Duodenal mucosa (tissue), 2 donors: ENCODE data around the gene GALE.
"Not testable (repeated sequence)": the region's sequence is repeated elsewhere in the genome, so short reads cannot be mapped to it uniquely, and the experiment has no call there.

Experiments
- H3K27ac ChIP-seq: one replicate; pipeline ENCODE4 v1.7.0; 2013; ENCODE audit warnings: low read depth, low read length
- H3K27me3 ChIP-seq, 2 donors: one replicate each; pipeline ENCODE4 v1.7.0; 2013; ENCODE audit warnings: low read length in 2 of 2, control low read depth in 1 of 2; ENCODE audit not compliant: insufficient read depth in 2 of 2, control insufficient read depth in 1 of 2
- H3K36me3 ChIP-seq, 2 donors: one replicate each; pipeline ENCODE4 v1.7.0; 2013; ENCODE audit warnings: low read length in 2 of 2, control low read depth in 1 of 2; ENCODE audit not compliant: insufficient read depth in 2 of 2, control insufficient read depth in 1 of 2
- H3K4me1 ChIP-seq, 2 donors: one replicate each; pipeline ENCODE4 v1.7.0; 2013; ENCODE audit warnings: low read length in 2 of 2, control low read depth in 1 of 2; ENCODE audit not compliant: insufficient read depth in 2 of 2, control insufficient read depth in 1 of 2
- H3K4me3 ChIP-seq, 2 donors: one replicate each; pipeline ENCODE4 v1.7.0; 2013; ENCODE audit warnings: low read length in 2 of 2, low read depth in 1 of 2
- H3K9ac ChIP-seq, 2 donors: one replicate each; pipeline ENCODE4 v1.7.0; 2013; ENCODE audit warnings: low read length in 2 of 2, low read depth in 1 of 2
- H3K9me3 ChIP-seq, 2 donors: one replicate each; pipeline ENCODE4 v1.7.0; 2013; ENCODE audit warnings: low read length in 2 of 2, control low read depth in 1 of 2; ENCODE audit not compliant: control insufficient read depth in 1 of 2

Gene GALE

DNA sequence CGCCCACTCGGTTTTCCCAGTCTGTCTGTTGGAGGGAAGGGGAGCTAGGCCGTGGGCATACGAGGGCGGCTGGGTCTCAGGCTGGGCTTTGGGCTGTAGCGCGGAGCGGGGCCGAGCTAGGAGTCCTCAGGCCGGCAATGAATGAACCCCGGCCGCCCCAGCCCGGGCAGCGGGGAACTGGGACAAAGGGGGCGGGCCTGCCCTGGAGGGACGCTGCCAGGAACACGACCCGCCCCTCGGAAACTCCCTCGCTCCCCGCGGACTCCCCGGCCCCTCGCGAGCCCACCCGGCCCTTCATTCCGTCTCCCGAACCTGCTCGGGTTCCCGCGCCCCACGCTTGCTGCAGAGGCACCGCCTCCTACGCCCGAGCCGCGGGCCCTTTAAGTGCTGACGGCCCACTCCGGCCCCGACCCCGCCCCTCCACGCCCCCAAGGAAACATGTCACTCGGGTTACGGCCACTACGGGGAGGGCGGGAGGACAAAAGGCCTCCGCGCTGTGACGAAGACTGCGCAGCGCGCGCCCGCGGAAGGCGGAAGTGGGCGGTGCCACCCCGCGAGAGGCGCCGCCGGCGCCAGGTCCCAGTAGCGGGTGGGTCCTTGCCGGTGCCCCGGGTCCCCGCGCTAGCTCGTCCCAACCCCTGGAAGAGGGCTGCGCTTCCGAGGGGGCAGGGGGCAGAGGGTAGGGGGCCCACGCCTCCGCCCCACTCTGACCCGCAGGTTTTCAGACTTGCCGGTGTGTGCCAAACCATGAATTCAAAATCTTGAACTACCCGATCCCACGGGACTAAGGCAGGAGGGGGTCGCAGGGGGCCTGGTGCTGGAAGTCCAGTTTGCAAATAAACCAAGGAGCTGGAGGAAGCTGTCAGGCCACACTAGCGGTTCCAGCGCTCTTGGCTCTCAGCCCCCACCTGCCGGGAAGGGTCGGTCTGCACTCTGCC is at the start of gene GALE:
Gene GALE, minus strand, starts transcription at position 355 of the 938 bp plus-strand sequence. CDS start 1,747 bp downstream, outside the sequence.
- Histone ChIP-seq H3K4me1 (peaks cover 25 to 36% of the 10 kb centered on the region in 2 donors), H3K27me3 (no peaks in the 10 kb centered on the region), H3K4me3 (peak within 1 kb of the TSS; percentile 88 to 89), H3K36me3 (peaks cover 13 to 48% of the 10 kb centered on the region in 2 donors), H3K27ac (peak within 1 kb of the TSS; percentile 96), H3K9me3 (no peaks in the 10 kb centered on the region), H3K9ac (peak within 1 kb of the TSS; percentile 87 to 94)

DNA sequence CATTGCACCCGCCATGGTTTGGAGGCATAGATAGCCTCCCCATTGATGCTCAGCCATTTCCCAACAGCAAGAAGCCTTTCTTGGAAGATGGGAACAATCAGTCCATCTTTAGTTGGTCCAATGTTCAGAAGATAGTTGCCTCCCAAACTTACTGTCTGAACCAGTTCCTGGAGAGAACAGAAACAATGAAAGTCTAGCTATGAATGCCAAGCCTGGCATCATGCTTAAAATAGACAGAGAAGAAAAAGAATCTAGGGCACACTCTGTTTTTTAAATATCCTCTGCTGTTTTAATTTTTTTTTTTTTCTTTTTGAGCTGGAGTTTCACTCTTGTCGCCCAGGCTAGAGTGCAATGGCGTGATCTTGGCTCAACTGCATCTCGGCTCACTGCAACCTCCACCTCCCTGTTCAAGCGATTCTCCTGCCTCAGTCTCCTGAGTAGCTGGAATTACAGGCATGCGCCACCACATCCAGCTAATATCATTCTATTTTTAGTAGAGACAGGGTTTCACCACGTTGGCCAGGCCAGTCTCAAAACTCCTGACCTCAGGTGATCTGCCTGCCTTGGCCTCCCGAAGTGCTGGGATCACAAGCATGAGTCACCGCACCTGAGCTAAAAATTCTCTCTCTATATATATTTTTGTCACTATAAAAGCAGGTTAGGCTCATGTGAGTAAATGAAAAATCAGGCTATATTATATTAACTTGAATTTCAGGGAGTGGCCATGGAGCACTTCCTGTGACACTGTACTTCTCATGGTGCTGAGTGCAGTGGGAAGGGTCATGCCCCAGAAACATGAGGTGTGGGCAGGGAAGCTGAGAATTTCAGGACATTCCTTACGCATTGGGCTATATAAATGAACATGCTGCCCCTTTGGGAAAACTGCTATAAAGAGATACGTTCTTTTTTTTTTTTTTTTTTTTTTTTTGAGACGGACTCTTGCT is 48.4 kb upstream of the GALE start:
- no peaks in the 10 kb centered on the region for H3K4me1 ChIP-seq
- peaks cover 27 to 32% of the 10 kb centered on the region in 2 donors for H3K36me3 ChIP-seq
- peaks cover 0 to 4% of the 10 kb centered on the region in 2 donors for H3K9me3 ChIP-seq
- H3K27me3 ChIP-seq = no peaks in the 10 kb centered on the region
- H3K4me3 ChIP-seq = no peak overlapping the region
- H3K27ac ChIP-seq = no peak overlapping the region
- H3K9ac ChIP-seq = no peak overlapping the region

DNA sequence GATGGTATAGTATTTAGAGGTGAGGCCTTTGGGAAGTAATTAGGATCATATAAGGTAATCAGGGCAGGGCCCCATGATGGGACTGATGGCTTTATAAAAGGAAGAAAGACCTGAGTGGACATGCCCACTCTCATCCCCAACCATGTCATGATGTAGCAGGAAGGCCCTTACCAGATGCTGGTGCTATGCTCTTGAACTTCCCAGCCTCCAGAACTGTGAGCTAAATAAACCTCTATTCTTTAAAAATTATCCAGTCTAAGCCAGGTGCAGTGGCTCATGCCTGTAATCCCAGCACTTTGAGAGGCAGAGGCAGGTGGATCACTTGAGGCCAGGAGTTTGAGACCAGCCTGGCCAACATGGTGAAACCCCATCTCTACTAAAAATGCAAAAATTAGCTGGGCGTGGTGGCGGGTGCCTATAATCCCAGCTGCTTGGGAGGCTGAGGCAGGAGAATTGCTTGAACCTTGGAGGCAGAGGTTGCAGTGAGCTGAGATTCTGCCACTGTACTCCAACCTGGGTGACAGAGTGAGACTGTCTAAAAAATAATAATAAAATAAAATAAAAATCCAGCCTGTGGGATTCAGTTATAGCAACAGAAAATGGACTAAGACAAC is 47.0 kb upstream of the GALE start:
- not testable (repeated sequence) for H3K4me1 ChIP-seq, H3K4me3 ChIP-seq, H3K9me3 ChIP-seq, H3K27me3 ChIP-seq, H3K9ac ChIP-seq, H3K27ac ChIP-seq
- H3K36me3 ChIP-seq = peaks cover 27 to 32% of the 10 kb centered on the region in 2 donors

DNA sequence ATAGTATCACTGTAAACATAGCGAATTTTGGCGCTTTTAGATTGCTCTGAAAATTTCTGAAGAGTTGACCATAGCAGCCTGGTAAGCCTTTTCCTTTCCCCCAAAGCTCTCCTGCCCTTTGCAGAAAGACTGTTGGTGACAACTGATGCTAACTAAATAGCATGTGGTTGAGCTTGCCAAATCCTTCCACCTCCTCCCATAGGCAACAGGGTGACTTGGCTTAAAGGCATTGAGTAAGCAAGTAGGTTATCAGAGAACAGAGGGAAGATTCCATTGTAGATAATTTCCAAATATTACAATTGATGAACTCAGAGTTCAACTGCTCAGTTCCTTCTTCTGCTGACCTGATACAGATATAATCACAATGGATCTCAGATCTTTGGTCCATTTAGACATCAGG is 44.6 kb upstream of the GALE start:
- Histone ChIP-seq H3K36me3 (peaks cover 24 to 29% of the 10 kb centered on the region in 2 donors), H3K4me3 (no peak overlapping the region), H3K27ac (no peak overlapping the region), H3K4me1 (no peaks in the 10 kb centered on the region), H3K9me3 (peaks cover 0 to 4% of the 10 kb centered on the region in 2 donors), H3K27me3 (no peaks in the 10 kb centered on the region), H3K9ac (no peak overlapping the region)

DNA sequence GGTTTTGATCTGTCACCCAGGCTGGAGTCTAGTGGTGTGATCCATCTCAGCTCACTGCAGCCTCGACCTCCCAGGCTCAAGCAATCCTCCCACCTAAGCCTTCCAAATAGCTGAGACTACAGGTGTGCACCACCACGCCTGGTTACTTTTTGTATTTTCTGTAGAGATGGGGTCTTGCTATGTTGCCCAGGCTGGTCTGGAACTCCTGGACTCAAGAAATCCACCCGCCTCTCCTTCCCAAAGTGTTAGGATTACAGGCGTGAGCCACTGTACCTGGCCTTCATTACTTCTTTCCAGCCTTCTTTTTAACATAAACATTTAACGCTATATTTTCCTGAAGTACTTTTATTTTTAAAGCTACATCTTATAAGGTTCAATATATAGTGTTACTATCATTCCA is 43.1 kb upstream of the GALE start:
- no peak overlapping the region for H3K4me3 ChIP-seq
- H3K27me3 ChIP-seq = no peaks in the 10 kb centered on the region
- H3K36me3 ChIP-seq = peaks cover 24 to 28% of the 10 kb centered on the region in 2 donors
- H3K4me1 ChIP-seq = no peaks in the 10 kb centered on the region
- no peak overlapping the region for H3K9ac ChIP-seq
- H3K9me3 ChIP-seq = peaks cover 0 to 4% of the 10 kb centered on the region in 2 donors
- no peak overlapping the region for H3K27ac ChIP-seq

DNA sequence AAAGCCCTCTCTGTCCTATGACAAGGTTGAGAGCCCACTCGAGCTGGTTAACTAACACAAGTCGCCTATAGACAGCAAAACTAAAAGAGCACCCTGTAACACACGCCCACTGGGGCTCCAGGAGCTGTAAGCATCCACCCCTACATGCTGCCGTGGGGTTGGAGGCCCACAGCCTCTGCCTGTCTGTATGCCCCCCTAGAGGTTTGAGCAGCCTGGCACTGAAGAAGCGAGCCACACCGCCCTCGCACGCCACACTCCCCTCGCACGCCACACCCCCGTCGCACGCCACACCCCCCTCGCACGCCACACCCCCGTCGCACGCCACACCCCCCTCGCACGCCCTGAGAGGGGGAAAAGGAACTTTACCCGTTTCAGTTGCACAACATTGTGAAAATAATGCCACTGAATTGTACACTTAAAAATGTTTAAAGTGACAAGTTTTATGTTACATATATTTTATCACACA is 37.9 kb upstream of the GALE start:
- Histone ChIP-seq H3K36me3 (no peaks in the 10 kb centered on the region), H3K27me3 (no peaks in the 10 kb centered on the region), H3K9me3 (no peaks in the 10 kb centered on the region), H3K4me3 (peak overlapping the region; percentile 56 to 68), H3K4me1 (peaks cover 6 to 8% of the 10 kb centered on the region in 2 donors), H3K9ac (peak overlapping the region in 1 of 2 donors; percentile 26), H3K27ac (no peak overlapping the region)

DNA sequence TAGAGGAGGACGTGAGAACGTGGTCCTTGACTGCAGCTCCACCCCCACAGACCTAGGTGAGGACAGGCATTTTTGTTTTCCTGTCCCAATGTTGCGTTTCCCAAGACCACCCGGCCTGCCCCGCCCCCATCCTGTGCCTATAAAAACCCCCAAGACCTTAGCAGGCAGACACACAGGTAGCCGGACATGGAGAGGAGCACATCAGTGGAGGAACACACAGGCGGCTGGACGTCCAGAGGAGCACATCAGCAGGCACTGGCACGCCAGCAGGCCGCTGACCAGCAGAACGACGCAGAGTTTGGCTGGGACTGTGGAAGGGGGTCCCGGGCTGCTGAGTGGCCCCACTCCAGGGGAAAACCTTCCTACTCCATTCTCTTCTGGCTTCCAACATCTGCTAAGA is 37.4 kb upstream of the GALE start:
- Histone ChIP-seq H3K27me3 (no peaks in the 10 kb centered on the region), H3K36me3 (no peaks in the 10 kb centered on the region), H3K4me1 (peaks cover 6 to 8% of the 10 kb centered on the region in 2 donors), H3K27ac (no peak overlapping the region), H3K9ac (peak overlapping the region in 1 of 2 donors; percentile 26), H3K4me3 (peak overlapping the region; percentile 56 to 68), H3K9me3 (no peaks in the 10 kb centered on the region)

DNA sequence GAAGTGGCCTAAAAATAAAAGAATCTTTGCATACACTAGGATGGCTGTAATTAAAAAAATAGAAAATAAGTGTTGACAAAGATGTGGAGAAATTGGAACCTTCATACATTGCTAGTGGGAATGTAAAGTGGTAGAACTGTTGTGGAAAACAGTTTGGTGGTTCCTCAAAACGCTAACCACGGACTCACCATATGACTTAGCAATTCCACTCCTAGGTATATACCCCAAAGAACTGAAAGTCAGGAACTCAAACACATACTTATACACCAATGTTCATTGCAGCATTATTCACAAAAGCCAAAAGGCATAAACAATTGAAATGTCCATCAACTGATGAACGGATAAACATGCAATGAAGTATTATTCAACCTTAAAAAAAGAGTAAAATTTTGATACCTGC is 35.5 kb upstream of the GALE start:
- Histone ChIP-seq H3K4me1 (peaks cover 6 to 8% of the 10 kb centered on the region in 2 donors), H3K4me3 (no peak overlapping the region), H3K9ac (no peak overlapping the region), H3K27ac (no peak overlapping the region), H3K27me3 (no peaks in the 10 kb centered on the region), H3K36me3 (no peaks in the 10 kb centered on the region), H3K9me3 (no peaks in the 10 kb centered on the region)

DNA sequence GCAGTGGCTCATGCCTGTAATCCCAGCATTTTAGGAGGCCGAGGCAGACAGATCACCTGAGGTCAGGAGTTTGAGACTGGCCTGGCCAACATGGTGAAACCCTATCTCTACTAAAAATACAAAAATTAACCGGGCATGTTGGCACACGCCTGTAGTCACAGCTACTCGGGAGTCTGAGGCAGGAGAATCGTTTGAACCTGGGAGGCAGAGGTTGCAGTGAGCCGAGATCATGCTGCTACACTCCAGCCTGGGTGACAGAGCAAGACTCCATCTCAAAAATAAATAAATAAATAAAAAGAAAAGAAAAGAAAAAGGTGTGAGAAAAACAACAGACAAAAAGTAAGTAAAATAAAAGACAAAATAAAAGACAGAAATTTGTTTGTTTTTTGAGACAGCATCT is 33.6 kb upstream of the GALE start:
- H3K27ac ChIP-seq = not testable (repeated sequence)

More for the DNA sequence above, 33.6 kb upstream of the GALE start:
- H3K4me1 ChIP-seq, H3K9me3 ChIP-seq, H3K36me3 ChIP-seq, H3K4me3 ChIP-seq, H3K27me3 ChIP-seq, H3K9ac ChIP-seq: not testable (repeated sequence)
